ENCODE measurements around the gene MORN4.

MORN4 gene

DNA sequence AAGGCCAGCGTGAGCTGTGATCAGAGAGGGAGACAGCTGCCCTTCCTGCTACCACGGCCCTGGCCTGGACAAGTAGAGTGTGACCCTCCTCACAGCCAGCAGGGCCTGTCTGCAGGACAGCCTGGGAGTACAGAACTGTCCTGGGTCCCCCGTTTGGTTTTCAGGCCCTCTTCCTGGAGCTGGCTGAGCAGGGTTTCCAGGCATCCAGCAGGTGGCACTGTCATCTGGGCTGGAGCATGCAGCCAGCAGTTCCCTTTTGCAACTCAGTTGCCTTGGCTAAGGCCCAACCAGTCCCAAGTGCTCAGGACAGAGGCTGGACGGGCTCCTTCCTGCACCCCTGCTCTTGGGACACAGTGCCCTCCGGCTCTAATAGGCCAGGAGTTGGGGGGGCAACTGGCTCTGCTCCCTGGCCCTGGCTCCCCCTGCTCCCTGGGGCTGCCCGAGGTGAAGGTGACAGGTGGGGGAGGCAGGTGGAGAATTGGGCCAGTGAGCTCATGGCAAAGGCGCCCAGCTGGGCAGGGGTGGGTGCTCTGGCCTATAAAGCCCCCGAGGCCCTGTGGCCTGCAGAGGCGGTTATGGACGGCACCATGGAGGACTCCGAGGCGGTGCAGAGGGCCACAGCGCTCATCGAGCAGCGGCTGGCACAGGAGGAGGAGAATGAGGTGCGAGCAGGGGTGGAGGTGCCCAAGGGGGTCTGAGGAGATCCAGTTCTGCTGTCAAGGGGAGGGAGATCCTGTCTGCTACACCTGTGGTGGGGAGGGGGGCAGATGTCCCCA lies 60.9 kb downstream of the MORN4 start, which contains the start of gene ANKRD2:
ANKRD2 (plus strand) TSS at position 566 of the 776 bp plus-strand sequence; CDS start at position 576, 10 bp downstream.
- DNase-seq: peak; percentile 4

GRCh38 chr10:97571622-97572021 lies 61.7 kb downstream of the MORN4 start:
- DNase-seq: no peak

DNA sequence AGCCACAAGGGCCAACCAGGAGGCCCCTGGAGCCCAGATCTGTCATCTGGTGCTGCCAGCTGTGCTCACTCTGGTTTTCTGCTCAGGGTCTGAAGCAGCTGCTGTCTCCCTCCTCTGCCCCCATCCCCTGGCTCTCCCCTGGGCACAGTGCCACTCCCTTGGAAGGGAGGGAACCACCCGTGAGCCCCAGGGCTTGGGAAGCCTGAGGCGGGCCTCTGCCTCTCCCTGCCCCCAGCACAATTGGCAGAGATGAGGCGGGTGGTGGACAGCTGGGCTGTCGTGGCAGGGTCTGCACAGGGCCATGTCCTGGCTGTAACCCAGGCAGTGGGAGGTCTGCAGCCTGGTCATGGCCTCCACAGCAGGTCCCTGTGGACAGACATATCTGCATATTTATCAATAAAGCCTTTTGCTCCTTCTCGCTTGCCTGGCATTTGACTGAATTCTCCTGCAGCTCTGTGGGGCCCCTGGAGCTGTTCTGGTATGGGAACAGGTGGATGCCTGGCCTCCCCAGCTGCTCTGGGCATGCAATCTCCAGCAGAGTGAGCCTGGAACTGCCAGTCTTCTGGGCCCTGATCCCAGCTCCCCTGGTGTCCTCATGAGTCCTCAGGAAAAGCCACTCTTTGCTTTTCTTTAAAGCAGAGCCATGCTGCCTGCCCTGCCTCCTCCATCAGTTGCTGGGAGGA lies 62.4 kb downstream of the MORN4 start:
- DNase-seq: peak; percentile 65

DNA sequence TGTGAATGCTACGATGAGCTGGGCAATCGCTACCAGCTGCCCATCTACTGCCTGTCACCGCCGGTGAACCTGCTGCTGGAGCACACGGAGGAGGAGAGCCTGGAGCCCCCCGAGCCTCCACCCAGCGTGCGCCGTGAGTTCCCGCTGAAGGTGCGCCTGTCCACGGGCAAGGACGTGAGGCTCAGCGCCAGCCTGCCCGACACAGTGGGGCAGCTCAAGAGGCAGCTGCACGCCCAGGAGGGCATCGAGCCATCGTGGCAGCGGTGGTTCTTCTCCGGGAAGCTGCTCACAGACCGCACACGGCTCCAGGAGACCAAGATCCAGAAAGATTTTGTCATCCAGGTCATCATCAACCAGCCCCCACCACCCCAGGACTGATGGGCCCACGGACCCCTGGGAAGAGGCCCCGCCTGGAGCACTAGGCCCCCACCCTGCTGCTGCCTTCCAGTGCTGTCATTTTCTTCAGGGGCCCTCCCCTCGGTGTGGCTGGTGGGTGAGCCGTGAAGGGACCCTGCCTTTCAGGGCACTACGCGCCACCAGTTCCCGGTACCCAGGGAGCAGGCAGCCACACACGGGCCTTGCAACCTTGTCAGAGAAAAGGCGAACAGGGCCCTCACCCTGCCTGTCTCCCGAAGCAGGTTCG lies 63.0 kb downstream of the MORN4 start:
- DNase-seq: no peak

DNA sequence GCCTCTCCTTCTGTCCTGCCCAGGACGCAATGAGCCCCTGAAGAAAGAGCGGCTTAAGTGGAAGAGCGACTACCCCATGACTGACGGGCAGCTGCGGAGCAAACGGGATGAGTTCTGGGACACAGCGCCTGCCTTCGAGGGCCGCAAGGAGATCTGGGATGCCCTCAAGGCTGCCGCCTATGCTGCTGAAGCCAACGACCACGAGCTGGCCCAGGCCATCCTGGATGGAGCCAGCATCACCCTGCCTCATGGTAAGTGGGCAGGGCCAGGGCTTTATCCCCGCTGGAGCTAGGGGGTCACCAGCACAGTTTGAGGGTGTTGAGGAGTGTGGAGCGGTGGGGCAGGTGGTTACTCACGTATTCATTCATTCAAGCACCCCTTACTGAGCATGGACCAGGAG lies 65.4 kb downstream of the MORN4 start:
- DNase-seq: no peak

DNA sequence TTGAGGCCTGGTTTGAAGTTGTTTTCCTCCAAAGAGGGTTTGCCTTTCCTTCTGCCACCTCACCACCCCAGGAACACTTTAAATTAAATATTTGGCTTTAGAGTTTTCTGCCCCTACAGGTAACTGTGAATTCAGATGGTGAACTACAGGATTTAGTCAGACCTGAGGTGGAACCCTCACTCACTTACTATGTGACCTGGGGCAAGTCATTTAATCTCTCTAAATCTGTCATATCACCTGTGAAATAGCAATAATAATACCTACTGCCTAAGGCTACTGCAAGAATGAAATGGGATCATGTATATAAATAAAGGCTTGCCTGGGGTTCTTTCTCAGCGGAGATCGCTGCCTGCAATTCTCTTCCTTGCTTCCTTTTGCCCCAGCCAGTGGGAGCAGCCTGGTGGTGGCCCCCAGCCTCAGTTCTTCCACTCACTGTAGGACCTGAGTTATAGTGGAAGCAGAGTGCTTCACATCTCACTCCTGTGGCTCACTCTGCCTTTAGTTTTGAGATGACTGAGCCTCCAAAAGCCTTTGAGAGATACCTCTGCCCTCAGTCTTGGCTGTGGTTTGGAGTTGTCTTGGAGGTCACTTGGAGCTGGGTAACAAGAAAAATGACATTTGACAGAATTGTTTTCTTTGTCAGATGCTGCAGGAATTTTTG lies 66.8 kb downstream of the MORN4 start:
- DNase-seq: no peak

DNA sequence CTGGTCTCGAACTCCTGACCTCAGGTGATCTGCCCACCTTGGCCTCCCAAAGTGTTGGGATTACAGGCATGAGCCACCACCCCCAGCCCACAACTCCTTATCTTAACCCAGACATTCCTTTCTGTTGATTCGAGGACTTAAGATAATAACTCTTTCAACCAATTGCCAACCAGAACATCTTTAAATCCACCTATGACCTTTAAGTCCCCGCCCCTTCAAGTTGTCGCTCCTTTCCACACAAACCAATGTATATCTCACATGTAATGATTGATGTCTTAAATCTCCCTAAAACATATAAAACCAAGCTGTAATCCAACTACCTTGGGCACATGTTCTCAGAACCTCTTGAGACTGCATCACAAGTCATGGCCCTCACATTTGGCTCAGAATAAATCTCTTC lies 68.5 kb downstream of the MORN4 start:
- DNase-seq: no peak
